ENCODE measurements around the gene FAM117B. TPM values are rescaled to one million over a fixed set of nuclear protein-coding genes. Genes with fewer than 3 reads are reported as not detected.

The FAM117B gene
- total and polyA plus RNA-seq, 2 of the 8 experiments (the other 6 are each of a cell fraction or from before 2014, with no cell fraction given) = 3.9 to 22.6 TPM

DNA sequence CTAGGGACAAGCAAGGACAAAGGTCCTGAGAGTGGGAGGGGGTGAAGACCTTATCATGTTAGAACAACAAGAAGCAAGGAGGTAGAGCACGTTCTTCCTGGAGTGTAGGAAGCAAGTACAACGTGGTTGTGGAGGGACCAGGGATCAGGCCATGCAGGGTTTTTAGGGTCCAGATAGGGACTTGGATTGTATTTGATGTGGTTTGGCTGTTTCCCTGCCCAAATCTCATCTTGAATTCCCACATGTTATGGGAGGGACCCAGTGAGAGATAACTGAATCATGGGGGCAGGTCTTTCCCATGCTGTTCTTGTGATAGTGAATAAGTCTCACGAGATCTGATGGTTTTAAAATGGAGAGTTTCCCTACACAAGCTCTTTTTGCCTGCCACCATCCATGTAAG lies 183.6 kb downstream of the FAM117B start (continued):
- TF ChIP-seq TCF12 (IDR thresholded peaks at IDR 0.05; ENCODE audit: low read depth, low read length) = no peak
- no peak for TF ChIP-seq ZNF274 (IDR thresholded peaks at IDR 0.05; ENCODE audit: borderline replicate concordance, extremely low read depth, low read length)
- TF ChIP-seq NRF1 (IDR thresholded peaks at IDR 0.05; ENCODE audit: low read depth, low read length) = no peak
- no peak for TF ChIP-seq ASH2L (IDR thresholded peaks at IDR 0.05; ENCODE audit: low read length)
- TF ChIP-seq, protein P1, sequence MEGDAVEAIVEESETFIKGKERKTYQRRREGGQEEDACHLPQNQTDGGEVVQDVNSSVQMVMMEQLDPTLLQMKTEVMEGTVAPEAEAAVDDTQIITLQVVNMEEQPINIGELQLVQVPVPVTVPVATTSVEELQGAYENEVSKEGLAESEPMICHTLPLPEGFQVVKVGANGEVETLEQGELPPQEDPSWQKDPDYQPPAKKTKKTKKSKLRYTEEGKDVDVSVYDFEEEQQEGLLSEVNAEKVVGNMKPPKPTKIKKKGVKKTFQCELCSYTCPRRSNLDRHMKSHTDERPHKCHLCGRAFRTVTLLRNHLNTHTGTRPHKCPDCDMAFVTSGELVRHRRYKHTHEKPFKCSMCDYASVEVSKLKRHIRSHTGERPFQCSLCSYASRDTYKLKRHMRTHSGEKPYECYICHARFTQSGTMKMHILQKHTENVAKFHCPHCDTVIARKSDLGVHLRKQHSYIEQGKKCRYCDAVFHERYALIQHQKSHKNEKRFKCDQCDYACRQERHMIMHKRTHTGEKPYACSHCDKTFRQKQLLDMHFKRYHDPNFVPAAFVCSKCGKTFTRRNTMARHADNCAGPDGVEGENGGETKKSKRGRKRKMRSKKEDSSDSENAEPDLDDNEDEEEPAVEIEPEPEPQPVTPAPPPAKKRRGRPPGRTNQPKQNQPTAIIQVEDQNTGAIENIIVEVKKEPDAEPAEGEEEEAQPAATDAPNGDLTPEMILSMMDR (IDR thresholded peaks at IDR 0.05; ENCODE audit: control extremely low read depth in 1 of 3, insufficient read depth in 1 of 3, low read depth in 1 of 3, low read length in 3 of 3) = no peak
- TF ChIP-seq NANOG (IDR thresholded peaks at IDR 0.05; ENCODE audit: insufficient read depth, low read depth, low read length, poor library complexity, severe bottlenecking) = no peak
- no peak for TF ChIP-seq RBBP5 (IDR thresholded peaks at IDR 0.05; ENCODE audit: borderline replicate concordance, low read depth, low read length)
- TF ChIP-seq CEBPB (IDR thresholded peaks at IDR 0.05; ENCODE audit: low read depth, low read length) = no peak
- no peak for TF ChIP-seq TAF1 (IDR thresholded peaks at IDR 0.05; ENCODE audit: low read depth, low read length)
- no peak for TF ChIP-seq CHD1 (IDR thresholded peaks at IDR 0.05; ENCODE audit: low read depth, low read length)
- no peak for TF ChIP-seq SIRT6 (IDR thresholded peaks at IDR 0.05; ENCODE audit: low read length)
- TF ChIP-seq, protein P2, sequence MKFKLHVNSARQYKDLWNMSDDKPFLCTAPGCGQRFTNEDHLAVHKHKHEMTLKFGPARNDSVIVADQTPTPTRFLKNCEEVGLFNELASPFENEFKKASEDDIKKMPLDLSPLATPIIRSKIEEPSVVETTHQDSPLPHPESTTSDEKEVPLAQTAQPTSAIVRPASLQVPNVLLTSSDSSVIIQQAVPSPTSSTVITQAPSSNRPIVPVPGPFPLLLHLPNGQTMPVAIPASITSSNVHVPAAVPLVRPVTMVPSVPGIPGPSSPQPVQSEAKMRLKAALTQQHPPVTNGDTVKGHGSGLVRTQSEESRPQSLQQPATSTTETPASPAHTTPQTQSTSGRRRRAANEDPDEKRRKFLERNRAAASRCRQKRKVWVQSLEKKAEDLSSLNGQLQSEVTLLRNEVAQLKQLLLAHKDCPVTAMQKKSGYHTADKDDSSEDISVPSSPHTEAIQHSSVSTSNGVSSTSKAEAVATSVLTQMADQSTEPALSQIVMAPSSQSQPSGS (IDR thresholded peaks at IDR 0.05; ENCODE audit: low read length) = no peak
- no peak for TF ChIP-seq CHD2 (IDR thresholded peaks at IDR 0.05; ENCODE audit: low read length)
- TF ChIP-seq RXRA (IDR thresholded peaks at IDR 0.05; ENCODE audit: insufficient read depth, low read depth, low read length) = no peak
- no peak for TF ChIP-seq PHF8 (conservative IDR thresholded peaks at IDR 0.05; ENCODE audit: low read depth, low read length)
- TF ChIP-seq KDM5A (IDR thresholded peaks at IDR 0.05; ENCODE audit: low read length) = no peak
- no peak for TF ChIP-seq MAFK (IDR thresholded peaks at IDR 0.05; ENCODE audit: low read depth, low read length)
- TF ChIP-seq TEAD4 (IDR thresholded peaks at IDR 0.05; ENCODE audit: low read depth, low read length) = no peak
- TF ChIP-seq, protein P3, sequence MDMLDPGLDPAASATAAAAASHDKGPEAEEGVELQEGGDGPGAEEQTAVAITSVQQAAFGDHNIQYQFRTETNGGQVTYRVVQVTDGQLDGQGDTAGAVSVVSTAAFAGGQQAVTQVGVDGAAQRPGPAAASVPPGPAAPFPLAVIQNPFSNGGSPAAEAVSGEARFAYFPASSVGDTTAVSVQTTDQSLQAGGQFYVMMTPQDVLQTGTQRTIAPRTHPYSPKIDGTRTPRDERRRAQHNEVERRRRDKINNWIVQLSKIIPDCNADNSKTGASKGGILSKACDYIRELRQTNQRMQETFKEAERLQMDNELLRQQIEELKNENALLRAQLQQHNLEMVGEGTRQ (IDR thresholded peaks at IDR 0.05; ENCODE audit: low read length) = no peak

Data from H1 (cell line).